ENCODE data around the gene OPA3. TPM values are rescaled to one million over a fixed set of nuclear protein-coding genes. Genes with fewer than 3 reads are reported as not detected.

Gene OPA3
- total RNA-seq, 1 experiment from 2014 or later: 15.2 TPM

DNA sequence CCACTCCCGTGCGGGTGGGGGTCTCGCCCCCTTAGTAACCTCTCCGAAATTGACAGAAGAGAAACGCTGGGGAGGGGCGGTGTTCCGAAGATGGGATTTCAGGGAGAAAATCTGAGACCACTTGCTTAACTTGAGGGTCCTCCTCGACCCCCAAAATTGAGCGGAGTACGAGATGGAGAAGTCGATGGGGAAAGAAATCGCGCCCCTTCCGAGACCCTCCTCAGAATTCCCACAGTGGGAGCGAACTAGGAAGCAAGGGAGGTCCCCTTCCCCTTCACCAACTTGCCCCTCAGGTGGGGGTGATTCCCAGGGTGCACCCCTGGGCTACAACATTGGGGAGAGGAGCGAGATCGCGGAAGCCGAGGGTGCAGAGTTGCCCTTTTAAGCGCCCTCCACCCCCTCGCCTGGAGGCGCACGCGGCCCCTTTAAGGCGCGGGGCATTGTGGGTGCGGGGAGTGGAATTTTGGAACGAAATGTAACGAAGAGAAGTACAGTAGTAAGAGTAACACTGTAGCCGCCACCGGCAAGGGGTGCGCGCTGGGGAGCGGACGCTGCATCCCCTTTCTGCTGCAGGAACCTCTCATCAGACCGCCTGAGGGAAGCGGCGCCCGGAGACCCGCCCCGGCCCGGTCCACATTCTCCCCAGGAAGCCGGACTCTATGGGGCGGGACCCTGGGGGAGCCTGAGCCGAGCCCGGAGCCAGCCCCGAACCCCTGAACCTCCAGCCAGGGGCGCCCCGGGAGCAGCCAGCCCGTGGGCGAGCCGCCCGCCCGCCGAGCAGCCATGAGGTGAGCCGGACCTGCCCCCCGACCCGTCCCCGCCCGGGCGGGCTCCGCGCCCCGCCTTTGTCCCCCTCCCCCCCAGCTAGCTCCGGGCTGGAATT lies 77.4 kb downstream of the OPA3 start, which contains the start of gene VASP:
Gene VASP, plus strand, starts transcription at position 491 of the 883 bp plus-strand sequence. Its CDS starts 293 bp downstream, at position 784.
- peaks cover 58% of the 10 kb centered on the region for H3K79me2 ChIP-seq (ENCODE audit: low read depth)
- H3K36me3 ChIP-seq (ENCODE audit: low read depth): no peaks in the 10 kb centered on the region
- peaks cover 38% of the 10 kb centered on the region for H3F3A ChIP-seq (ENCODE audit: insufficient read depth, low read depth)
- H4K20me1 ChIP-seq (ENCODE audit: insufficient read depth): peaks cover 26% of the 10 kb centered on the region
- no peaks in the 10 kb centered on the region for H3K27me3 ChIP-seq (ENCODE audit: insufficient read depth, low read depth)
- no peaks in the 10 kb centered on the region for H3K9me3 ChIP-seq (ENCODE audit: insufficient read depth, low read depth)
- POLR2A ChIA-PET (ENCODE audit: unreplicated experiment): interaction anchor here (0.7 to 0.8 kb wide), 2 partner anchors 170 to 468 kb away, joined by 7 to 8 read pairs; no protein-coding TSS in a partner anchor
- H3K4me3 ChIP-seq: peak within 1 kb of the TSS; percentile 97
- TF ChIP-seq, protein P1, sequence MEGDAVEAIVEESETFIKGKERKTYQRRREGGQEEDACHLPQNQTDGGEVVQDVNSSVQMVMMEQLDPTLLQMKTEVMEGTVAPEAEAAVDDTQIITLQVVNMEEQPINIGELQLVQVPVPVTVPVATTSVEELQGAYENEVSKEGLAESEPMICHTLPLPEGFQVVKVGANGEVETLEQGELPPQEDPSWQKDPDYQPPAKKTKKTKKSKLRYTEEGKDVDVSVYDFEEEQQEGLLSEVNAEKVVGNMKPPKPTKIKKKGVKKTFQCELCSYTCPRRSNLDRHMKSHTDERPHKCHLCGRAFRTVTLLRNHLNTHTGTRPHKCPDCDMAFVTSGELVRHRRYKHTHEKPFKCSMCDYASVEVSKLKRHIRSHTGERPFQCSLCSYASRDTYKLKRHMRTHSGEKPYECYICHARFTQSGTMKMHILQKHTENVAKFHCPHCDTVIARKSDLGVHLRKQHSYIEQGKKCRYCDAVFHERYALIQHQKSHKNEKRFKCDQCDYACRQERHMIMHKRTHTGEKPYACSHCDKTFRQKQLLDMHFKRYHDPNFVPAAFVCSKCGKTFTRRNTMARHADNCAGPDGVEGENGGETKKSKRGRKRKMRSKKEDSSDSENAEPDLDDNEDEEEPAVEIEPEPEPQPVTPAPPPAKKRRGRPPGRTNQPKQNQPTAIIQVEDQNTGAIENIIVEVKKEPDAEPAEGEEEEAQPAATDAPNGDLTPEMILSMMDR (conservative IDR thresholded peaks at IDR 0.05): no peak
- TF ChIP-seq EZH2 (IDR thresholded peaks at IDR 0.05; ENCODE audit: low read depth): no peak
- peak; percentile 82 to 87 for DNase-seq
- H2AFZ ChIP-seq: peak within 1 kb of the TSS; percentile 90
- H3K4me1 ChIP-seq (replicated peaks; ENCODE audit: insufficient read depth): peaks cover 21% of the 10 kb centered on the region
- CTCF ChIA-PET: no interaction called here
- H3K27ac ChIP-seq: peak within 1 kb of the TSS; percentile 95
- BruUV-seq (replicated peaks): no TSS peak
- H3K9me2 ChIP-seq (ENCODE audit: insufficient read depth): no peaks in the 10 kb centered on the region
- intact Hi-C loops (cut with micrococcal nuclease; ENCODE audit: unreplicated experiment): loop anchor here (1.0 to 5.0 kb wide), 2 partner anchors 77 to 135 kb away; partner anchors contain the start of gene OPA3
- peak within 1 kb of the TSS; percentile 99 for H3K4me2 ChIP-seq

DNA sequence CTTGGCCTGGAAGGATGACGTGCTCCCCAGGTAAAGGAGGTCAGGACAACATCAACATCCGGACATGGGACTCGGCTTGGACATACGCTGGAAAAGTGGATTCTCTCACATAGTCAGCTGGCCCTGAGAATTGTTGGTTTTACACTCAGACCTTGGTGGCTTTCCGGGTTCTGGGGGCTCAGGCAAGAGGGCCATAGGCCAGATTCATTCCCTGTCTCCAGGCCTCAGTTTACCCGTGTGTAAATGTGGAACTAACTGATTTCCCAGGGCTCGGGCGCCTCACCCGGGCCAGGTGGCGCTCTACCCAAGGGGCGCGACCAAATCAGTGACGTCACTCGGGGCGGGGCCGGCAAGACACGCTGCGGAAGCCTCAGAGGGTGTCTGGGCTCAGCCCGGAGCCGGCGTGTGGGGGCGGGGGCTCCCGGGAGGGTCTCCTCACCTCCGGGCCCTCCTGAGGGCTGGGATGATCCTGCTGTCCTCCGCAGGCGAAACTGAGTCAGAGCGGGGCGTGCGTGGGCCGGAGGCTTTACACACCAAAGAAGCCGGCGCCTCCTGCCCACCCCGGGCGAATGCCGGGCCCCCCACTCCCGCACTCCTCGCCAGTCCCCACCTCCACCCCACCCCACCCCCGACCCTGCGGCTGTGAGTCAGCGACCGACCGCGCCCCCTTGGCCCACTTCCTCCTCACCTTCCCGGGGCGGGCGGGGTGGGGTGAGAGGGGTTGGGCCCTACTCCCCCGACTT lies 78.2 kb downstream of the OPA3 start:
- POLR2A ChIA-PET (ENCODE audit: unreplicated experiment): no interaction called here
- DNase-seq: peak; percentile 85 to 96

DNA sequence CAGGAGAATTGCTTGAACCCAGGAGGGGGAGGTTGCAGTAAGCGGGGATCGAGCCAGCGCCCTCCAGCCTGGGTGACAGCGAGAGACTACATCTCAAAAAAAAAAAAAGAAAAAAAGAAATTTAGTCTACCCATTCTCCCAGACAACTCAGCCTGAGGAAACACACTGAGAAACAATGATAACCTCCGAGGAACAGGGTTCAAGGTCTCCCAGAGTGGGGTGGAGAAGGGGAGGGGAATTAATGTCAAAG lies 78.7 kb downstream of the OPA3 start:
- DNase-seq: no peak
- H3K79me2 ChIP-seq (ENCODE audit: low read depth): peaks cover 45% of the 10 kb centered on the region
- H3K4me1 ChIP-seq (replicated peaks; ENCODE audit: insufficient read depth): peaks cover 21% of the 10 kb centered on the region
- H3K36me3 ChIP-seq (ENCODE audit: low read depth): no peaks in the 10 kb centered on the region
- no peak for TF ChIP-seq EZH2 (IDR thresholded peaks at IDR 0.05; ENCODE audit: low read depth)
- TF ChIP-seq, protein P1 (conservative IDR thresholded peaks at IDR 0.05): no peak
- ChIA-PET CTCF (interaction anchor here (0.7 to 0.8 kb wide), 2 partner anchors 172 to 378 kb away, joined by 3 read pairs; no protein-coding TSS in a partner anchor), POLR2A (ENCODE audit: unreplicated experiment) (no interaction called here)
- TSS peak; percentile 77 for BruUV-seq (replicated peaks)
- H3K9me3 ChIP-seq (ENCODE audit: insufficient read depth, low read depth): no peaks in the 10 kb centered on the region
- no peaks in the 10 kb centered on the region for H3K9me2 ChIP-seq (ENCODE audit: insufficient read depth)
- peak overlapping the region; percentile 97 for H3K4me3 ChIP-seq
- intact Hi-C loops (cut with micrococcal nuclease; ENCODE audit: unreplicated experiment): loop anchor here (1.0 to 5.0 kb wide), 2 partner anchors 78 to 136 kb away; partner anchors contain the start of gene OPA3
- peaks cover 15% of the 10 kb centered on the region for H4K20me1 ChIP-seq (ENCODE audit: insufficient read depth)
- peak overlapping the region; percentile 99 for H3K4me2 ChIP-seq
- no peaks in the 10 kb centered on the region for H3K27me3 ChIP-seq (ENCODE audit: insufficient read depth, low read depth)
- peak overlapping the region; percentile 69 for H2AFZ ChIP-seq
- H3F3A ChIP-seq (ENCODE audit: insufficient read depth, low read depth): peaks cover 46% of the 10 kb centered on the region
- H3K27ac ChIP-seq: peak overlapping the region; percentile 95

More for the DNA sequence above, 78.2 kb downstream of the OPA3 start:
- H3K27me3 ChIP-seq (ENCODE audit: insufficient read depth, low read depth): no peaks in the 10 kb centered on the region
- peaks cover 46% of the 10 kb centered on the region for H3F3A ChIP-seq (ENCODE audit: insufficient read depth, low read depth)
- H3K27ac ChIP-seq: peak overlapping the region; percentile 95
- peaks cover 50% of the 10 kb centered on the region for H3K79me2 ChIP-seq (ENCODE audit: low read depth)
- peak overlapping the region; percentile 99 for H3K4me2 ChIP-seq
- H3K4me1 ChIP-seq (replicated peaks; ENCODE audit: insufficient read depth): peaks cover 21% of the 10 kb centered on the region
- CTCF ChIA-PET: interaction anchor here (0.7 to 0.8 kb wide), 2 partner anchors 171 to 377 kb away, joined by 3 read pairs; no protein-coding TSS in a partner anchor
- no peaks in the 10 kb centered on the region for H3K9me3 ChIP-seq (ENCODE audit: insufficient read depth, low read depth)
- H3K36me3 ChIP-seq (ENCODE audit: low read depth): no peaks in the 10 kb centered on the region
- peaks cover 20% of the 10 kb centered on the region for H4K20me1 ChIP-seq (ENCODE audit: insufficient read depth)
- H3K9me2 ChIP-seq (ENCODE audit: insufficient read depth): no peaks in the 10 kb centered on the region
- peak overlapping the region; percentile 90 for H2AFZ ChIP-seq
- H3K4me3 ChIP-seq: peak overlapping the region; percentile 97
- BruUV-seq (replicated peaks): no TSS peak
- intact Hi-C loops (cut with micrococcal nuclease; ENCODE audit: unreplicated experiment): loop anchor here (1.0 to 5.0 kb wide), 2 partner anchors 78 to 136 kb away; partner anchors contain the start of gene OPA3
- TF ChIP-seq, protein P1 (conservative IDR thresholded peaks at IDR 0.05): peak; percentile 74
- no peak for TF ChIP-seq EZH2 (IDR thresholded peaks at IDR 0.05; ENCODE audit: low read depth)

All from PC-9 (cell line).